NCI-H2227 (cell line): ENCODE data around the gene SLIT2.

Source experiments
- DNase-seq: peaks from one replicate; lab custom pipeline; 2025; ENCODE audit not compliant: unreplicated experiment; lab: John Stamatoyannopoulos, UW

SLIT2 gene

DNA sequence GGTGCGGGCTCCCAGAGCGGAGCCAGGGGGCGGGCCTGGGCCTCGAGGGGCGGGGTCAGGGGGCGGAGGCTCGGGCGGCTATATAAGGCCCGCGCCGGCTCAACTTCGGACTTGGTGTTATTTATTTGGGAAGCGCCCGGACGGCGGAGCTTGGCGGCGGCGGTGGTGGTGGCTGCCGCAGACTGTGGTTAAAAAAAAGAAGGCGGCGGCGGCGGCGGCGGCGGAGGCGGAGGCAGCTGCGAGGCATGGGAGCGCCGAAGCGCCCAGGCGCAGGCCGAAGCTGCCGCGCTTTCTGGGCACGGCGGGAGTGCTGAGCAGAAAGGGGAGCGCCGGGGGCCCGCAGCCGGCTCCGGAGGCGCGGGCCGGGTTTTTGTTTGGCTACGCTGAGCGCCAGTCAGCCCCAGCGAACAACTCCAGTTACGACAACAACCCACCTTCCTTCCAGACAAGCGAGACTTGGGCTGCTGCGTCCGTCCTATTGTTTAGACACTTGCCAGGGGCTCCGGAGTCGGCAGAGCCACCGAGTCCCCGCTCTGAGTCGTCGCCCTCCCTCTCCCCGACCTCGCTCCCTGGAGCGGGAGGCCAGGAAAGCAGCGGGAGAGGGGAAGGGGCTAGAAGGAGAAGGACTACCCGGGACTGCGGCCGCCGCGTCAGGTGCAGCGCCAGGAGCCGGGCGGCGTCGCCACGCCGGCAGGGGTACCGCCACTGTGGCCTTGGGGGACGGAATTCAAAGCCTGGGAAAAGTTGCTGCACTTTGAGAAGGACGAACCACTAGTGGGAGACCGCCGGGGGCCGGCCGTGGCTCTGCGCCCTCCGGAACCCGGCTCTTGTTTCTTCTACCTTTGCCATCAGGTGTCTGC lies at the start of gene SLIT2:
Gene SLIT2, plus strand, starts transcription at position 110 of the 860 bp plus-strand sequence. CDS start 1,911 bp downstream, outside the sequence.
- DNase-seq: peak; percentile 88

DNA sequence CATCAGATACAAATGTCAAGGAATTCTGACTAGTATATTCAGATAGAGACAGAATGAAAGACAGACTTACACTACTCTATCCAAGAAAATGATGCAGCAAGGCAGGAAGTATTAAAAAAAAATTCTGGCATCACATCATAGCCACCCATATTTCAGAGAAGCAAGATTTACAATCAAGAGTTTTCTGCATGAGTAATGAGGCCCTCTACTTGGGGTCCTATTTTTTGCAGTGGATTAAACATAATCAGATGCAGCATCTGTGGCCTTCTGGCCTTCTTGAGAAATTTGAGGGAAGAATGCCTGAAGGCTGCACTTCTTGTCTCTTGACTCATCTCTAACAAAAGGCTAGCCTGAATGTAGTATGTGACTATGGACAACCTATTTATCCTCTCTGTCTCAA lies 48.2 kb upstream of the SLIT2 start:
- DNase-seq: no peak

DNA sequence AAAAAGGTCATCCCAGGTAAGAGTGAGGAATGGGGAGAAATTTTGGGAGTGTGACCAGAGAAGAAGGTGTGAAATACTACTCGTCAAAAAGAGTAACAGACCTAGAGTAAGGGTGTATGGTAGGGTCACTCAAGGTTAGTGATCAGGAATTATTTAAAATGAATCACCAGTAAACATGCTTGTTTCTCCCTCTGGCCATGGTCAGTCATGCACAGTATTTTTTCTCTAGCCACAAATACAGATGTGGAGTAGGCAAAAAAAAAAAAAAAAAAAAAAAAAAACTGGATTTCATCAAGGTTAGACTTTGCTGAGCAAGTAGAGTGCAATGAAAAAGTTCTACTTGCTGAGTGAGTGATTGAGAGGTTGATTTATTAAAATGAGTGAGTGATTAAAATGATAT lies 34.2 kb upstream of the SLIT2 start:
- no peak for DNase-seq

GRCh38 chr4:20217951-20218350 lies 33.8 kb upstream of the SLIT2 start:
- DNase-seq: no peak

DNA sequence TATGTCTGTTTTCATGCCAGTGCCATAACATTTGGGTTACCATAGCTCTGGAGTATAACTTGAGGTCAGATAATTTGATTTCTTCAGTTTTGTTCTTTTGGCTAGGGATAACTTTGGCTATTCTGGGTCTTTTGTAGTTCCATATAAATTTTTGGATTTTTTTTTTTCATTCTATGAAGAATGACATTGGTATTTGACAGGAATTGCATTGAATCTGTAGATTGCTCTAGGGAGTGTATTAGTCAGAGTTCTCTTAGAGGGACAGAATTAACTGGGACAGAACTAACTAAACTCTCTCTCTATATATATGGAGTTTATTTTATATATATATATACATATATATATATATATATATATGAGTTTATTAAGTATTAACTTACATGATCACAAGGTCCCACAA lies 32.2 kb upstream of the SLIT2 start:
- no peak for DNase-seq

GRCh38 chr4:20237894-20238537 lies 13.7 kb upstream of the SLIT2 start:
- DNase-seq: no peak

DNA sequence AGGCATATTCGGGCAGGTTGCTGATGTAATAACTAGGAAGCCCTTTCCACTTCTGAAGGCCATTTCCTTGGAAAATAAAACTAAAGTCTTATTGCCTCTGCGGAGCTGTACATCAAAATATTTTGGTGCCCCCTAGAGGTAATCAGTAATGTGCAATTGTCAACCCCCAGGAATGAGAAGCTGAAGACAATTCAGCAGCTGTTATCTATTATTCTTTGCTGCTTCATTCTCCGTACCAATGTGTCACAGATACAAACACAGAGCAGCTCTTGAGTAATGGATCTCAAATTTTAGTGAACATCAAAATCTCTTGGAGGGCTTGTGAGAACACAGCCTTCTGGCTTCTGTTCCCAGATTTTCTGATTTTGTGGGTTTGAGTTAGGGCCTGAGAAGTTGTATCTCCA lies 3.5 kb upstream of the SLIT2 start:
- DNase-seq: peak; percentile 59

GRCh38 chr4:20249333-20249732 lies 2.4 kb upstream of the SLIT2 start:
- DNase-seq: peak; percentile 20

DNA sequence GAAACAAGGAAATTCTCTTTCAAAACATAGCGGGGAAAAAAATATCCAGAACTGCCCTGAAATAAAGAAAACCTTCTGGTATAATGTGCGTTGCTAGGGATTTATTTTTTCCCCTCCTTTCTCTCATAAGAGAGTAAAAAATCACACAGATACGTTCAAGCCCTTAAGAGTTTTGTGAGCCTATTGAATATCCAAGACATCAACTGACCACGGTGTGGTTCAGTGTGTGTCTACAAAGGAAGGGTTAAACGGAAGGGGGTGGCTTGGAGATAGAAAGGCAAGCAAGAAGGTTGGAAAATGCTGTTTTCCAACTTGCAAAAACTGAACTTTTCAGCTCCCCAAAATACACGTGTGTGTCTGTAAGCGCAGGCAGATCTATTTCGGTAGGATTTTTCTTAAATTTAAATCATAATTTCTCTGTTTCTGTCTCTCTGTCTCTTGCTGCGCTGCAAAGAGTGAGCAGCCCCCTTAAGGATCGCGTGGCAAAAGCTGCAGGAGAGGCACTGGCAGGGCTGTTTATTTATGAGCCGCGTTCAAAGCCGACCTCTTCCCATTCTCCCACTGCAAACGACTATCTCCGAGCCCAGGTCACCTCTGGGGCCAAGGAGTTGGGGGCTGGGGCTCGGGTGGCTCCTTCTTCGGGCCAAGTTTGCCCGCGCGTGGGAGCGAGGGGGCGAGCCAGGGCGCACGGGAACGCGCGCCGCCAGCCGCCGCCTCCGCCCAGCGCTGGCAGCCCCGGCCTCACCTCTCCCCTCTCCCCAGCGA lies 492 bp upstream of the SLIT2 start:
- peak; percentile 42 for DNase-seq

DNA sequence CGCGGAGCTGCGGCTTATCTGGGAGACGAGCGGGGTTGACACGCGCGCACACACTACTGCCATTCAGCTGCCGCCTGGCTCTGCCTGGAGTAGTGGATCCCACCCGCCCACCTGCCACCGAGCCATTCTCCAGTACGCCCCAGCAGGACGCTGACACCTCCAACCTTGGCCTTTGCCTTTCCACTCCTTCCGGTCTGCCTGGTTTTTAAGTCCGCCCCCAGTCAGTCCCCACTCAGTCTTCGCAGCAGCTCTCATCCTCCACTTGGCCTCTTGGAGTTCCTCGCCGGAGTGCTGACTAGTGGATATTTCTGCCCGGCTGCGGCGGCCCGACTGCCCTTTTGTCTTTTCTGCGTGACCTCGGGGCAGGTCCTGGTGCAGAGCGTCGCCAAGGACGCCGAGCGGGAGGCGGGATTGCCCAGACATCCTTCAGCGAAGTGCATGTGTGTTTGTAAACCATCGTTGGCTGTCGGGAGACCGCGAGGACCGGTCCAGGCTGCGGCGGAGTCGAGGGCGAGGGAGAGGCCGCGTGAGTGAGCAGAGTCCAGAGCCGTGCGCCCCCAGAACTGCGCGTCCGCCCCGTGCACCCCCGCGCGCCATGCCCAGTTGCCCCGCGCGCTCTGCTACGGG lies 1.1 kb downstream of the SLIT2 start:
- DNase-seq: peak; percentile 34

DNA sequence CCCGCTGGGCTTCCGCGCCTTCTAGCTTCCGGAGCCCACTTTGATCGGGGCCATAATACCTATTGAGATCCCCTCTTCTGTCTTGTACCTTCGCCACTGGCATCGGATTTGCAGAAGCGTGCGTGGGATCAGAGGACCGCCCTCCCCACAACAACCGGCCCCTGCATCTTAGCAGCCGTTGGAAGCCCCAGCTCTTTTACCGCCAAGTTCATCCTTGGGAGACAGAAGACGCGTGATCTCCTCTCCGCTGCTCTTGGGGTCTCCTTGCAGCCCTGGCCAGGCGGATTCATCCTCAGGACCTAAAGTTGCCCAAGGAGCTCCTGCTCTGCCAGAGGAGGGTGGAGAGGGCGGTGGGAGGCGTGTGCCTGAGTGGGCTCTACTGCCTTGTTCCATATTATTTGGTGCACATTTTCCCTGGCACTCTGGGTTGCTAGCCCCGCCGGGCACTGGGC lies 1.6 kb downstream of the SLIT2 start:
- DNase-seq: peak; percentile 7

- peak; percentile 32 for DNase-seq
Measured at GRCh38 chr4:20253735-20254409, 2.2 kb downstream of the SLIT2 start.

DNA sequence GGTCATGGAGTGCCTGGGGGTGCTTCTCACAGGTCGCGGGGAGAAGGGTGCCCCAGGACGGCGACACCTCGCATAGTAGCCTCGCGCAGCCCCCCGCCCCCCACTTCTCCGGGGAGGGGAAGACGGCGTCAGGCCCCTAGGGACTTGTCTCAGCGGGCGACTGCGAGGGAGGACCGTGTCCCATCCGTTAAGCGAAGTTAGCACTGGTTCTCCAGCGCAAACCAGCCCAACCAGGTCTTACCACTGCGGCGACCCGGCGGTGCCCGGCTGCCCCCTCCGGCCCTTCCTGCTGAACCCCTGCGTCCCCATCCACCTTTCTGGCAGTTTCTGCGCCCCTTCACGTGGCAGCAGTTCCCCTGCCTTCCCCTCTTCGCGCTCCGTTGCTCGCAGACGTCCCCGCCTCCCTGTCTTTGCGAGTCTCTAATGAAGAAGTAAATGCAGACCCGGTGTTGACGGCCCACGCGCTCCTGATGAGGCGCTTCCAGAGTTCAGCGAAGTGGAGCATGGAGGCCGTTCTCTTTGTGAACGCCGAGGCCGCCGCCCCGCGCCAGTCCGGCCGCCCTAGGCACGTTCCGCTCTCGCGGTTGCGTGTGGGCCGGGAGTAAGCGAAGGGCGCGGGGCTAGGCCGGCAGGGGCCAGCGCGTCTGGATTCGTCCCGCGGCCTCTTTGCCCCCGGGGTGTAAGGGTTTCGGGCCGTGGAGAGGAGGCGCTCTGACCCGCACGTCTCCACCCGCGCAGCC lies 3.0 kb downstream of the SLIT2 start:
- peak; percentile 25 for DNase-seq

GRCh38 chr4:20255251-20255586 lies 3.5 kb downstream of the SLIT2 start:
- DNase-seq: no peak

- no peak for DNase-seq
Measured at GRCh38 chr4:20255823-20256222, 4.1 kb downstream of the SLIT2 start.

- DNase-seq: no peak
Measured at GRCh38 chr4:20256381-20256881, 4.7 kb downstream of the SLIT2 start.

DNA sequence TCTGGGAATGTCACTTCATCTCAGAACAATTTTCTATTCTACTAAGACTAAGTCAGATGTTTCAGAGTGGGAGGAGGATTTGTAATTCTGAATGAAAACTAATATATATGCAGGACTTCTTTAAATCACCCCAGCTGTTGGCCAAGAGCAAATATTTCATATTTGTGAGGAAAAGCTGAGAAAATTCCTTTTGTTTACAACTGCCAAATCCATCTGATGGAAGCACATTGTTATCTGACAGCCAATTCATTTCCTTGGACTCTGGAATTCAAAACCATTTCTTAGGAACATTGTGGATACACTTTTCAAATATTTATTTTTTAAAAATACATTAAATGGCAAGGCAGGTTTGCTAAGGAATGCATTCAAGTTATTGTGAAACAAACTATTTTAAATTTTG lies 8.0 kb downstream of the SLIT2 start:
- DNase-seq: no peak

GRCh38 chr4:20260821-20261220 lies 9.1 kb downstream of the SLIT2 start:
- no peak for DNase-seq

GRCh38 chr4:20262221-20262620 lies 10.5 kb downstream of the SLIT2 start:
- DNase-seq: no peak

DNA sequence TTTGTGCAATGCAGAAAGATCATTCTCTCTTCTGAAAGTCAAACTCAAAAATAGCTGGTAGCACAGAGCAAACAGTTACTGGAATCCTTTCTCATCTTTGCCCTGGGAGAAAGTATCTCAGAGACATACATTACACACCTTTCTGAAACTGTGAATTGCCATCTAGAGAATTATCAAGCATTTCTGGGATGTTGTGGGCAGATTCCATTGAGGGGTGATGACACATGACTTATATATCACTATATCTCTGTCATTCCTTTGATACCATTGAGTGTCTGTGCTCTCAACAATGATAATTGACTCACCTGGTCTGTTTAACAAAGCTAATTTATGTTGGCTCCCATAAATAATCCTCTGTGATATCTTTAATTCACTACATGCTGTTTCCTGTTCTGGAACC lies 13.0 kb downstream of the SLIT2 start:
- no peak for DNase-seq
